ENCODE results near the gene KLHL17.

The KLHL17 gene

GRCh38 chr1:927234-927633, 33.1 kb upstream of the KLHL17 start:
- Histone ChIP-seq H2AFZ (ENCODE audit: low read length) (no peak overlapping the region), H3K79me2 (ENCODE audit: low read length) (no peaks in the 10 kb centered on the region), H3K4me3 (ENCODE audit: low read length) (no peak overlapping the region), H4K20me1 (ENCODE audit: insufficient read depth, low read length) (no peaks in the 10 kb centered on the region), H3K27me3 (replicated peaks; ENCODE audit: insufficient read depth, low read length) (peaks cover 89% of the 10 kb centered on the region), H3K36me3 (replicated peaks; ENCODE audit: insufficient read depth, low read length) (no peaks in the 10 kb centered on the region), H3K4me1 (ENCODE audit: low read length) (no peaks in the 10 kb centered on the region), H3F3A (ENCODE audit: insufficient read depth, low read length) (no peaks in the 10 kb centered on the region), H3K9me2 (replicated peaks; ENCODE audit: insufficient read depth, low read length) (no peaks in the 10 kb centered on the region), H3K9ac (ENCODE audit: low read length) (no peak overlapping the region), H3K4me2 (ENCODE audit: low read depth, low read length) (no peak overlapping the region), H3K9me3 (replicated peaks; ENCODE audit: insufficient read depth, low read length) (no peaks in the 10 kb centered on the region), H3K27ac (ENCODE audit: low read length) (no peak overlapping the region)
- TF ChIP-seq CTCF (IDR thresholded peaks at IDR 0.05; ENCODE audit: low read length) (no peak), EZH2 (optimal IDR thresholded peaks at IDR 0.05; ENCODE audit: low read depth, low read length) (no peak), EZH2phosphoT487 (IDR thresholded peaks at IDR 0.05; ENCODE audit: low read length) (no peak)
- DNase-seq: no peak

- H3K4me1 ChIP-seq (ENCODE audit: low read length): no peaks in the 10 kb centered on the region
- peaks cover 89% of the 10 kb centered on the region for H3K27me3 ChIP-seq (replicated peaks; ENCODE audit: insufficient read depth, low read length)
- no peak overlapping the region for H3K4me3 ChIP-seq (ENCODE audit: low read length)
- H2AFZ ChIP-seq (ENCODE audit: low read length): no peak overlapping the region
- DNase-seq: no peak
- H3K79me2 ChIP-seq (ENCODE audit: low read length): no peaks in the 10 kb centered on the region
- H4K20me1 ChIP-seq (ENCODE audit: insufficient read depth, low read length): no peaks in the 10 kb centered on the region
- no peak overlapping the region for H3K4me2 ChIP-seq (ENCODE audit: low read depth, low read length)
- no peaks in the 10 kb centered on the region for H3K9me3 ChIP-seq (replicated peaks; ENCODE audit: insufficient read depth, low read length)
- H3K36me3 ChIP-seq (replicated peaks; ENCODE audit: insufficient read depth, low read length): no peaks in the 10 kb centered on the region
- no peak overlapping the region for H3K27ac ChIP-seq (ENCODE audit: low read length)
- no peak for TF ChIP-seq EZH2 (optimal IDR thresholded peaks at IDR 0.05; ENCODE audit: low read depth, low read length)
- no peak for TF ChIP-seq CTCF (IDR thresholded peaks at IDR 0.05; ENCODE audit: low read length)
- no peak for TF ChIP-seq EZH2phosphoT487 (IDR thresholded peaks at IDR 0.05; ENCODE audit: low read length)
- no peaks in the 10 kb centered on the region for H3F3A ChIP-seq (ENCODE audit: insufficient read depth, low read length)
- no peak overlapping the region for H3K9ac ChIP-seq (ENCODE audit: low read length)
- no peaks in the 10 kb centered on the region for H3K9me2 ChIP-seq (replicated peaks; ENCODE audit: insufficient read depth, low read length)
These were observed 32.6 kb upstream of the KLHL17 start for GRCh38 chr1:927748-928147.

- no peak overlapping the region for H2AFZ ChIP-seq (ENCODE audit: low read length)
- peaks cover 90% of the 10 kb centered on the region for H3K27me3 ChIP-seq (replicated peaks; ENCODE audit: insufficient read depth, low read length)
- H3K9me3 ChIP-seq (replicated peaks; ENCODE audit: insufficient read depth, low read length): no peaks in the 10 kb centered on the region
These were observed 31.3 kb upstream of the KLHL17 start for GRCh38 chr1:928825-929661.

More at GRCh38 chr1:928825-929661, 31.3 kb upstream of the KLHL17 start:
- no peaks in the 10 kb centered on the region for H3F3A ChIP-seq (ENCODE audit: insufficient read depth, low read length)
- no peaks in the 10 kb centered on the region for H3K79me2 ChIP-seq (ENCODE audit: low read length)
- no peak overlapping the region for H3K4me3 ChIP-seq (ENCODE audit: low read length)
- H3K4me1 ChIP-seq (ENCODE audit: low read length): no peaks in the 10 kb centered on the region
- TF ChIP-seq CTCF (IDR thresholded peaks at IDR 0.05; ENCODE audit: low read length) (no peak), EZH2phosphoT487 (IDR thresholded peaks at IDR 0.05; ENCODE audit: low read length) (no peak), EZH2 (optimal IDR thresholded peaks at IDR 0.05; ENCODE audit: low read depth, low read length) (no peak)
- no peaks in the 10 kb centered on the region for H3K36me3 ChIP-seq (replicated peaks; ENCODE audit: insufficient read depth, low read length)
- H3K27ac ChIP-seq (ENCODE audit: low read length): no peak overlapping the region
- no peak for DNase-seq
- H3K4me2 ChIP-seq (ENCODE audit: low read depth, low read length): no peak overlapping the region
- H3K9me2 ChIP-seq (replicated peaks; ENCODE audit: insufficient read depth, low read length): no peaks in the 10 kb centered on the region
- no peaks in the 10 kb centered on the region for H4K20me1 ChIP-seq (ENCODE audit: insufficient read depth, low read length)
- no peak overlapping the region for H3K9ac ChIP-seq (ENCODE audit: low read length)
